Fibroblast of pulmonary artery (primary cell): ENCODE results near the gene PHLPP1.
"Not testable (repeated sequence)": the region's sequence is repeated elsewhere in the genome, so short reads cannot be mapped to it uniquely, and the experiment has no call there.

Experiments used
- DNase-seq: peaks from one replicate; pipeline ENCODE4 v3.0.0-alpha.2; 2010; ENCODE audit warnings: low read depth
- H3K4me3 ChIP-seq: replicated peaks from 2 replicates; pipeline ENCODE4 v1.5.1; 2011; ENCODE audit warnings: low read depth, mild to moderate bottlenecking, control low read depth, low read length, moderate library complexity
- CTCF ChIP-seq: IDR thresholded peaks from 2 replicates; pipeline ENCODE4 v1.5.1; 2011; ENCODE audit warnings: mild to moderate bottlenecking, control low read depth, low read length, inconsistent platforms; ENCODE audit errors: missing control alignments

Gene PHLPP1

GRCh38 chr18:62912885-62913284, 197.5 kb downstream of the PHLPP1 start:
- no peak overlapping the region for H3K4me3 ChIP-seq
- TF ChIP-seq CTCF = no peak
- no peak for DNase-seq

- not testable (repeated sequence) for DNase-seq, H3K4me3 ChIP-seq
Observed at GRCh38 chr18:62913824-62914223, 198.5 kb downstream of the PHLPP1 start.

- H3K4me3 ChIP-seq = no peak overlapping the region
- DNase-seq = no peak
- TF ChIP-seq CTCF = no peak
Observed at GRCh38 chr18:62914871-62915392, 199.6 kb downstream of the PHLPP1 start.

GRCh38 chr18:62918361-62918760, 203.0 kb downstream of the PHLPP1 start:
- TF ChIP-seq CTCF = no peak
- no peak overlapping the region for H3K4me3 ChIP-seq
- no peak for DNase-seq

GRCh38 chr18:62919109-62919838, 203.9 kb downstream of the PHLPP1 start:
- no peak for DNase-seq
- no peak for TF ChIP-seq CTCF
- no peak overlapping the region for H3K4me3 ChIP-seq

GRCh38 chr18:62925031-62925688, 209.8 kb downstream of the PHLPP1 start:
- TF ChIP-seq CTCF = no peak
- no peak for DNase-seq
- no peak overlapping the region for H3K4me3 ChIP-seq

GRCh38 chr18:62928326-62928725, 213.0 kb downstream of the PHLPP1 start:
- peak; percentile 13 for DNase-seq
- no peak overlapping the region for H3K4me3 ChIP-seq
- no peak for TF ChIP-seq CTCF
